GM19438 (cell line): Measurements from ENCODE around the gene FSHB.
A peak's percentile ranks its signal among the peaks of the same experiment; 100 is the strongest.
"Not testable (repeated sequence)": the region's sequence is repeated elsewhere in the genome, so short reads cannot be mapped to it uniquely, and the experiment has no call there.

Experiments used
- ATAC-seq: cut with Tn5 transposase; IDR thresholded peaks from one replicate; pipeline ENCODE4 v1.9.1; 2021; ENCODE audit warnings: low read depth; ENCODE audit not compliant: unreplicated experiment

The FSHB gene

GRCh38 chr11:30230714-30231113, at the start of gene FSHB:
Gene FSHB, plus strand, starts transcription at chr11:30231014. Its CDS starts 889 bp downstream, at chr11:30231903.
- ATAC-seq = no peak

- no peak for ATAC-seq
Measured at GRCh38 chr11:30186748-30187147, 44.1 kb upstream of the FSHB start.

- no peak for ATAC-seq
Measured at GRCh38 chr11:30192620-30193019, 38.2 kb upstream of the FSHB start.

- peak; percentile 97 for ATAC-seq
Measured at GRCh38 chr11:30196400-30197206, 34.2 kb upstream of the FSHB start.

GRCh38 chr11:30197869-30198268, 32.9 kb upstream of the FSHB start:
- no peak for ATAC-seq

GRCh38 chr11:30202989-30203388, 27.8 kb upstream of the FSHB start:
- not testable (repeated sequence) for ATAC-seq

GRCh38 chr11:30203850-30204249, 27.0 kb upstream of the FSHB start:
- no peak for ATAC-seq

GRCh38 chr11:30206249-30206996, 24.4 kb upstream of the FSHB start:
- ATAC-seq = peak; percentile 90

- no peak for ATAC-seq
Measured at GRCh38 chr11:30210357-30210756, 20.5 kb upstream of the FSHB start.

GRCh38 chr11:30216534-30216933, 14.3 kb upstream of the FSHB start:
- no peak for ATAC-seq

GRCh38 chr11:30218278-30218677, 12.5 kb upstream of the FSHB start:
- ATAC-seq = no peak

GRCh38 chr11:30225642-30226041, 5.2 kb upstream of the FSHB start:
- ATAC-seq = no peak

- no peak for ATAC-seq
Measured at GRCh38 chr11:30228323-30228884, 2.4 kb upstream of the FSHB start.

GRCh38 chr11:30239025-30239424, 8.2 kb downstream of the FSHB start:
- no peak for ATAC-seq

GRCh38 chr11:30244265-30244664, 13.5 kb downstream of the FSHB start:
- ATAC-seq = no peak

GRCh38 chr11:30245621-30246020, 14.8 kb downstream of the FSHB start:
- no peak for ATAC-seq

- no peak for ATAC-seq
Measured at GRCh38 chr11:30254307-30255298, 23.8 kb downstream of the FSHB start.

GRCh38 chr11:30255637-30256036, 24.8 kb downstream of the FSHB start:
- no peak for ATAC-seq

GRCh38 chr11:30257058-30257457, 26.2 kb downstream of the FSHB start:
- no peak for ATAC-seq

GRCh38 chr11:30258679-30259078, 27.9 kb downstream of the FSHB start:
- no peak for ATAC-seq
